PFSK-1 (cell line): ENCODE measurements around the gene GPR61.

Experiments
- POLR2AphosphoS5 ChIP-seq: IDR thresholded peaks from 2 replicates; pipeline ENCODE4 v1.6.1; 2012; ENCODE audit warnings: low read depth, mild to moderate bottlenecking, control low read depth, low read length, moderate library complexity
- TF ChIP-seq, protein P1 (sequence below), 2 experiments: IDR thresholded peaks; 2 replicates each; pipeline versions ENCODE4 v1.6.1 to v1.8.0; 2011 to 2012; ENCODE audit warnings: low read depth in 2 of 2, low read length in 2 of 2, control low read depth in 1 of 2, inconsistent platforms in 1 of 2, mild to moderate bottlenecking in 1 of 2, moderate library complexity in 1 of 2; ENCODE audit not compliant: insufficient read depth in 1 of 2

DNA sequence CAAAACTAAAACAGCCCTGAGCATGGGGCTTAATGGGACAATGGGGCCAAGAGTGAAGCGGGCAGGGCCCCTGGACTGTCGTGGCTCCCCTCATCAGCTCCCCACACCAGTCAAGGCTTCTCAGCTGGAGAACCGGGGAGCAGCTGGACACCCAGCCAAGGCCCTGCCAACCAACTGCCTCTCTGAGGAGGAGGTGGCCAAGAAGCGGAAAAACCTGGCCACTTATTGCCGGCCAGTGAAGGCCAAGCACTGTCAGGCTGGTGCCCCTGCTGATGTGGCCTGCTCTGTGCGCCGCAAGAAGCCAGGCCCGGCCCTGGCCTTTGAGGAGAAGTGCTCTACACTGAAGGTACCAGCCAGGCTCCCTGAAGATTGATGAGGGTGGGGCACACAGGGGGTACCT is 48.3 kb upstream of the GPR61 start:
- TF ChIP-seq, protein P1, sequence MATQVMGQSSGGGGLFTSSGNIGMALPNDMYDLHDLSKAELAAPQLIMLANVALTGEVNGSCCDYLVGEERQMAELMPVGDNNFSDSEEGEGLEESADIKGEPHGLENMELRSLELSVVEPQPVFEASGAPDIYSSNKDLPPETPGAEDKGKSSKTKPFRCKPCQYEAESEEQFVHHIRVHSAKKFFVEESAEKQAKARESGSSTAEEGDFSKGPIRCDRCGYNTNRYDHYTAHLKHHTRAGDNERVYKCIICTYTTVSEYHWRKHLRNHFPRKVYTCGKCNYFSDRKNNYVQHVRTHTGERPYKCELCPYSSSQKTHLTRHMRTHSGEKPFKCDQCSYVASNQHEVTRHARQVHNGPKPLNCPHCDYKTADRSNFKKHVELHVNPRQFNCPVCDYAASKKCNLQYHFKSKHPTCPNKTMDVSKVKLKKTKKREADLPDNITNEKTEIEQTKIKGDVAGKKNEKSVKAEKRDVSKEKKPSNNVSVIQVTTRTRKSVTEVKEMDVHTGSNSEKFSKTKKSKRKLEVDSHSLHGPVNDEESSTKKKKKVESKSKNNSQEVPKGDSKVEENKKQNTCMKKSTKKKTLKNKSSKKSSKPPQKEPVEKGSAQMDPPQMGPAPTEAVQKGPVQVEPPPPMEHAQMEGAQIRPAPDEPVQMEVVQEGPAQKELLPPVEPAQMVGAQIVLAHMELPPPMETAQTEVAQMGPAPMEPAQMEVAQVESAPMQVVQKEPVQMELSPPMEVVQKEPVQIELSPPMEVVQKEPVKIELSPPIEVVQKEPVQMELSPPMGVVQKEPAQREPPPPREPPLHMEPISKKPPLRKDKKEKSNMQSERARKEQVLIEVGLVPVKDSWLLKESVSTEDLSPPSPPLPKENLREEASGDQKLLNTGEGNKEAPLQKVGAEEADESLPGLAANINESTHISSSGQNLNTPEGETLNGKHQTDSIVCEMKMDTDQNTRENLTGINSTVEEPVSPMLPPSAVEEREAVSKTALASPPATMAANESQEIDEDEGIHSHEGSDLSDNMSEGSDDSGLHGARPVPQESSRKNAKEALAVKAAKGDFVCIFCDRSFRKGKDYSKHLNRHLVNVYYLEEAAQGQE (IDR thresholded peaks at IDR 0.05; ENCODE audit: insufficient read depth in 1 of 2, low read depth in 2 of 2, low read length in 2 of 2), result no peak
- no peak for TF ChIP-seq POLR2AphosphoS5
